Measurements from ENCODE around the gene NEK1.

NEK1 gene

GRCh38 chr4:169416997-169417396, 195.4 kb downstream of the NEK1 start:
- FAIRE-seq = no peak

DNA sequence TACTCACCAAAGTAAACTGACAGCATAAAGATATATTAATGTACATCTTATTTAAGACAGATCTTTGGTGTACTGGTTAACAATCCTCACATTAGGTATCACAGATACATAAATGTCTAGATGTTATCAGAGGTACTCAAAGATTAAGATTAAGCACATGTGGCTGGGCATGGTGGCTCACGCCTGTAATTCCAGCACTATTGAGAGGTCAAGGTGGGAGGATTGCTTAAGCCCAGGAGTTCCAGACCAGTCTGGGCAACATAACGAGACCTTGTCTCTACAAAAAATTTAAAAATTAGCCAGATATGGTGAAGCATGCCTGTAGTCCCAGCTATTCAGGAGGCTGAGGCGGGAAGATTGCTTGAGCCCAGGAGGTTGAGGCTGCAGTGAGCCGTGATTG, 195.9 kb downstream of the NEK1 start:
- FAIRE-seq = no peak

DNA sequence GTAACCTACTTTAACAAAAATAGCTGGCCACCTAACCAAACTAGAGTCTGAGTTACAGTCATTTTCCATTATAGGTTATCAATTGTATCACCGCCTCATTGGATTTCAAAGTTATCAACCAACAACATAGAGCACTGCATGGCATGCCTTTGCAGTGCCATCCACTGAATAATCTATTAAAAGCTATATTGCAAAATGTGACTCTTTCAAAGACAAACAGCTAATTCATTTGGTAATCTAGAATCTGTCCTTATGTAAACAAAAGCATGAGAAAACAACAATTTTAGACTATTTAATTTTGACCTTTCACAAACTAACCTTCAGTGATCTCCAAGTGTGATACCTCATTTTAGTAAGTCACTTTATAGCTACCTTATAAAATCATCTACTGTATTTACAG, 197.5 kb downstream of the NEK1 start:
- FAIRE-seq = no peak

- no peak for FAIRE-seq
Measured at GRCh38 chr4:169412046-169412445, 200.3 kb downstream of the NEK1 start.

- no peak for FAIRE-seq
Measured at GRCh38 chr4:169410839-169411770, 201.3 kb downstream of the NEK1 start.

- FAIRE-seq = no peak
Measured at GRCh38 chr4:169407217-169407845, 205.1 kb downstream of the NEK1 start.

GRCh38 chr4:169404960-169405359, 207.4 kb downstream of the NEK1 start:
- no peak for FAIRE-seq

DNA sequence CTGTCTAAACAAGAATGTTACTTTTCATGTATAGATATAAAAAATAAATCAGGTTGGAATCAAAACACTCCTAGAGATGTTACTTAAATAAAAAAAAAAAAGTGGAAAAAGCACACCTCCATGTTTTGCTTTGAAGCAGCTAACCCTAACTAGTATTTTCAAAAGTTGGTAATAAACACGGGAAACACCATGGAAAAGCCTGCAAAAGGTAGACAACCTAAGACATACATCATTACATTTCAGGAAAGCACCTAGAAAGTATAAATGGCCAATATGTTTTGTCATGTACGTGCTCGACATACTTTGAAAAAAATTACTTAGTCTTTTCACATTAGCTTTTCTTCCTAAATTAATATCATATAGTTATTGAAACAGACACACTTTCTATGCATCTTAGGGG, 211.6 kb downstream of the NEK1 start:
- no peak for FAIRE-seq

- FAIRE-seq = peak; percentile 84
Measured at GRCh38 chr4:169399976-169400767, 212.2 kb downstream of the NEK1 start.

DNA sequence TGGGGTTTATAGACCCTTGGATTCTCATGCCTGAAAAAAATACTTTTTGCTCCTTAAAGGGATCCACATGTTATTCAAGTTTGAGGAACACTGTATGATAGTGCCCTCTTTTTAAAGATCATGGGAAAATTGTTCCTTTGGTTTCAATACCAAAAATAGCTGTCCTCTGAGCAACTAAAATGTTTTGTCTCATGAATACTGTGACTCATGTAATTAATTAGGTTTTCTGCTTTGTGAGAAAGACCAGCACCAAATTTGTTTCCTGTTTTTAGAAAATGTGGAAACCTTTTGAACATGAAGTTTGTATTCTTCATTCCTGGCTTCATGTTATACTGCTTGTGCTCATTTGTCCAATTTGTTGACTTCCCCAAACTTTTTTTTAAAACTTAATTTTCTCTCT, 214.1 kb downstream of the NEK1 start:
- peak; percentile 36 for FAIRE-seq

GRCh38 chr4:169397762-169398161, 214.6 kb downstream of the NEK1 start:
- FAIRE-seq = no peak

DNA sequence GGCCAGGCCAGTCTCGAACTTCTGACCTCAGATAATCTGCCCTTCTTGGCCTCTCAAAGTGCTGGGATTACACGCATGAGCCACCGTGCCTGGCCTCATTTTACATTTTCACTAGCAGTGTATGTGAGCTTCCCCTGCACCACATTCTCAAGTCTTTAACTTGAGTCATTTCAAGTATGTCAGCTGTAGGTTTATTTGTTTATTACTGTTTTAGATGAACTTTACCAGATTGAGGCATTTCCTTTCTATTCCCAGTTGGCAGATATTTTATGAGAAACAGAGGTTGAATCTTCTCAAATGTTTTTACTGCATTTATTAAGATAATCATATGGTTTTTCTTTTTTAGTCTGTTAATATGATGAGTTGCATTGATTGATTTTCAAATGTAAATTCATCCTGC, 227.0 kb downstream of the NEK1 start:
- FAIRE-seq = no peak

DNA sequence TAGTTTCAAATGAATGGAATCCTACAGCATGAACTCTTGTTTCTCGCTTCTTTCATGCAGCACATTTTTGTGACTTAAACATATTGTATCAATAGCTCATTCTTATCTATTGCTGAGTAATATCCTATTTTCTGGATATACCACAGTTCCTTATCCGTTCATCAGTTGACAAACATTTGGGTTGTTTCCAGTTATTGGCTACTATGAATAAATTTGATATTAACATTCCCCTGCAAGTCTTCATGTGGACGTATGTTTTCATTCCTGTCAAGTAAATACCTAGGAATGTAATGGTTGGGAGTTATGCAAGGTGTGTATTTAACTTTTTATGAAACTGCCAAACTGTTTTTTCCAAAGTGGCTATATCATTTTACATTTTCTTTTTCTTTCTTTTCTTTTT, 227.6 kb downstream of the NEK1 start:
- no peak for FAIRE-seq

GRCh38 chr4:169383724-169384123, 228.7 kb downstream of the NEK1 start:
- FAIRE-seq = no peak

DNA sequence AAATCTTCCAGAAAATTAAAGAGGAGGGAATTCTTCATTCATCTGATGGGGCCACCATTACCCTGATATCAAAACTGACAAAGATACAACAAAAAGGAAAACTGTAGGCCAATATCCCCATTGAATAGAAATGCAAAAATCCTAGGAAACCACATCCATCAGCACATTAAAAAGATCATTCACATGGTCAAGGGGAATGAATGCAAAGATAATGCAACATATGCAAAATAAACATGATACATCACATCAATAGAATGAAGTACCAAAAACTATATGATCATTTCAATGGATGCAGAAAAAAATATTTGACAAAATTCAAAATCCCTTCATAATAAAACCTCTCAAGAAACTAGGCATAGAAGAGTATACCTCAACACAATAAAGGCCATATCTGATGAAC, 232.7 kb downstream of the NEK1 start:
- no peak for FAIRE-seq

DNA sequence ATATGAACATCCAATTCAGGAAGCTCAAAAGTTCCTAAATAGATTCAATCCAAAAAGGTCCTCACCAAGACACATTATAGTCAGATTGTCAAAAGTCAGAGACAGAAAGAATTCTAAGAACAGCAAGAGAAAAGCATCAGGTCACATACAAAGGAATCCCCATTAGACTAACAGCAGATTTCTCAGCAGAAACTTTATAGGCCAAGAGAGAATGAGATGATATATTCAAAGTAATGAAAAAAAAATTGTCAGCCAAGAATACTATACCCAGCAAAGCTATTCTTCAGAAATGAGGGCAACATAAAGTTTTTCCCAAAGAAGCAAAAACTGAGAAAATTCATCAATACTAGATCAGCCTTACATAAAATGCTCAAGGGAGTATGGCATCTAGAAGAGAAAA, 235.0 kb downstream of the NEK1 start:
- no peak for FAIRE-seq

GRCh38 chr4:169376421-169376820, 236.0 kb downstream of the NEK1 start:
- FAIRE-seq = no peak

- no peak for FAIRE-seq
Measured at GRCh38 chr4:169372791-169373190, 239.6 kb downstream of the NEK1 start.

- FAIRE-seq = no peak
Measured at GRCh38 chr4:169369634-169370033, 242.7 kb downstream of the NEK1 start.

DNA sequence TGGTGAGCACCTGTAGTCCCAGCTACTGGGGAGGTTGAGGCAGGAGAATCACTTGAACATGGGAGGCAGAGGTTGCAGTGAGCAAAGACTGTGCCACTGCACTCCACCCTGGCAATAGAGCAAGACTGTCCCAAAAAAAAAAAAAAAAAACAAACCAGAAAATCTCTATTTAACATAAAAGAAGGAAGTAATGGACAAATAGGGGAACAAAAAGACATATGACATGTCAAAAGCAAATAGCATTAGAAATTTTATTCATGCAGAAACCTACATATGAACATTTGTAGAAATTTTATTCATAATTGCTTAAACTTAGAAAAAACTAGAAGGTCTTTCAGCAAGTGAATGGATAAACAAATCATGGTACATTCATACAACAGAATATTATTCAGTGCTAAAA, 244.6 kb downstream of the NEK1 start:
- no peak for FAIRE-seq

- no peak for FAIRE-seq
Measured at GRCh38 chr4:169366821-169367220, 245.6 kb downstream of the NEK1 start.

- no peak for FAIRE-seq
Measured at GRCh38 chr4:169362607-169363006, 249.8 kb downstream of the NEK1 start.

DNA sequence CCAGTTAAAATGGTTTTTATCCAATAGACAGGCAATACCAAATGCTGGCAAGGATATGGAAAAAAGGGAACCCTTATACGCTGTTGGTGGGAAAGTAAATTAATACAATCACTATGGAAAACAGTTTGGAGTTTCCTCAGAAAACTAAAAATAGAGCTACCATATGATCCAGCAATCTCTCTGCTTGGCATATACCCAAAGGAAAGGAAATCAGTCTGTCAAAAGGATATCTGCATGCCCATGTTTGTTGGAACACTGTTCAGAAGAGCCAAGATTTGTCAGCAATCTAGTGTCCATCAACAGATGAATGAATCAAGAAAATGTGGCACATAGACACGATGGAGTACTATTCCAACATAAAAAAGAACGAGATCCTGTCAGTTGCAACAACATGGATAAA, 250.6 kb downstream of the NEK1 start:
- FAIRE-seq = no peak

DNA sequence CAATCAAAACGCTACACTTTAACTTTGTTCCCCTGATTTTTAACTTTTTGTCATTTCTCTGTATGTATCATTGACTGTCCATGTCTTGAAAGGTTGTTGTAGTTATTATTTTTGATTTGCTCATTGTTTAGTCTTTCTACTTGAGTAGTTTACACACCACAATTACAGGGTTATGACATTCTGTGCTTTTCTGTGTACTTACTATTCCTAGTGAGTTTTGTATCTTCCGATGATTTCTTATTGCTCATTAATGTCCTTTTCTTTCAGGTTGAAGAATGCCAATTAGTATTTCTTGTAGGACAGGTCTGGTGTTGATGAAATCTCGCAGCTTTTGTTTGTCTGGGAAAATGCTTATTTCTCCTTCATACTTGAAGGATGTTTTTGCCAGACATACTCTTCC, 252.4 kb downstream of the NEK1 start:
- peak; percentile 62 for FAIRE-seq

All from islet of Langerhans (tissue), 1 donor.